ENCODE data around the gene MAG. TPM values are rescaled to one million over a fixed set of nuclear protein-coding genes. Genes with fewer than 3 reads are reported as not detected.

Gene MAG
- total and polyA plus RNA-seq, 2 of the 13 experiments (the other 11 are each of a cell fraction or from before 2014, with no cell fraction given): 0.20 to 1.3 TPM

DNA sequence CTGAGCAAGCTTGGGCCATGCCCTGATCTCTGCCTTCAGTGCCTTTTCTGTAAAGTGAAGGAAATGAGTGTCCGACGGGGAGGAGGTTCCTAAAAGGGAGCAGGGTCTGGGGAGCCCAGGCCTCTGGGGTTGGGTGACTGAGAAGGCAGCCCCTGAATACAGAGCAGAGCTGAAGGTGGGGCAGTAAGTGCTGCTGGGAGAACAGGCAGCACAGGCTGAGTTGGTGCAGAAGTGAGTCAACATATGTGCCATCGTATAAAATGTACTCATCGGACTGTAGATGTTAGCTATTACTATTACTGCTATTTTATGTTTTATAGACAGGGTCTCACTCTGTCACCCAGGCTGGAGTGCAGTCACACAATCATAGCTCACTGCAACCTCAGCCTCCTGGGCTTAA is 10.7 kb upstream of the MAG start:
- Histone ChIP-seq H4K20me1 (ENCODE audit: insufficient read depth, low read length) (no peaks in the 10 kb centered on the region), H3K9ac (ENCODE audit: insufficient read depth, low read depth, low read length) (no peak overlapping the region; the same call in 1 of the 2 replicates), H3K4me3 (replicated peaks in 1 of 3; ENCODE audit: insufficient read depth in 1 of 3, low read depth in 2 of 3, low read length in 3 of 3) (no peak overlapping the region), H3K27me3 (ENCODE audit: control insufficient read depth in 1 of 2, insufficient read depth in 2 of 2, low read length in 2 of 2) (no peaks in the 10 kb centered on the region), H3K79me2 (ENCODE audit: insufficient read depth, low read length) (no peaks in the 10 kb centered on the region), H3K27ac (ENCODE audit: extremely low read length, insufficient read depth, low read length) (peak overlapping the region; percentile 77), H3K4me1 (ENCODE audit: insufficient read depth, low read length) (peaks cover 67% of the 10 kb centered on the region), H3K36me3 (replicated peaks in 1 of 2; ENCODE audit: control insufficient read depth in 1 of 2, insufficient read depth in 2 of 2, low read length in 2 of 2) (peaks cover 2 to 3% of the 10 kb centered on the region in 2 experiments; a peak in 2 of 5 replicates), H3K9me3 (ENCODE audit: low read length) (no peaks in the 10 kb centered on the region), H3K4me2 (ENCODE audit: low read depth, low read length) (no peak overlapping the region), H2AFZ (ENCODE audit: low read length) (no peak overlapping the region)
- BruUV-seq (replicated peaks): no TSS peak
- TF ChIP-seq ZNF546 (CRISPR knock-in tag; conservative IDR thresholded peaks at IDR 0.05) (no peak), PITX1 (CRISPR knock-in tag; IDR thresholded peaks at IDR 0.05) (0 out of 2 replicates have a peak, but pooled peaks have one; percentile 2)
- ATAC-seq: peak; percentile 3; the same call in 1 of the 3 replicates
- WGBS (ENCODE audit: low lambda C conversion rate): 93% methylated on average over 4 of the region's 4 CpGs
- intact Hi-C loops (cut with micrococcal nuclease; ENCODE audit: unreplicated experiment): no loop called here
- no peak for FAIRE-seq
- DNase-seq (ENCODE audit: low spot score): no peak
- in situ Hi-C loops (cut with HindIII; ENCODE audit: extremely low pct_ligation_motif_present, low pct_unique_long_range_greater_than_20kb): no loop called here
- POLR2A ChIA-PET: interaction anchor here (0.7 to 1.7 kb wide), 4 partner anchors 10 to 233 kb away, joined by 3 to 9 read pairs (median 4); partner anchors contain the start of gene MAG
- CTCF ChIA-PET (ENCODE audit: low intra/inter-chr PET ratio, low total read pairs): no interaction called here

- H3K9ac ChIP-seq (ENCODE audit: insufficient read depth, low read depth, low read length): no peak overlapping the region
- POLR2A ChIA-PET: no interaction called here
- H3K27me3 ChIP-seq (ENCODE audit: control insufficient read depth in 1 of 2, insufficient read depth in 2 of 2, low read length in 2 of 2): peaks cover 0 to 5% of the 10 kb centered on the region in 2 experiments; a peak in 1 of 5 replicates
- H3K4me2 ChIP-seq (ENCODE audit: low read depth, low read length): peak overlapping the region; percentile 87
- in situ Hi-C loops (cut with HindIII; ENCODE audit: extremely low pct_ligation_motif_present, low pct_unique_long_range_greater_than_20kb): no loop called here
- peak overlapping the region; percentile 14 to 35 (median 18); a peak in 2 of 6 replicates for H3K4me3 ChIP-seq (replicated peaks in 1 of 3; ENCODE audit: insufficient read depth in 1 of 3, low read depth in 2 of 3, low read length in 3 of 3)
- H3K79me2 ChIP-seq (ENCODE audit: insufficient read depth, low read length): no peaks in the 10 kb centered on the region
- intact Hi-C loops (cut with micrococcal nuclease; ENCODE audit: unreplicated experiment): loop anchor here (1.0 kb wide), 1 partner anchor 31 kb away; no protein-coding TSS in a partner anchor
- no TSS peak for BruUV-seq (replicated peaks)
- no peak overlapping the region for H2AFZ ChIP-seq (ENCODE audit: low read length)
- no peak for ATAC-seq
- 71% methylated on average over 17 of the region's 17 CpGs for WGBS (ENCODE audit: low lambda C conversion rate)
- H4K20me1 ChIP-seq (ENCODE audit: insufficient read depth, low read length): no peaks in the 10 kb centered on the region
- H3K36me3 ChIP-seq (replicated peaks in 1 of 2; ENCODE audit: control insufficient read depth in 1 of 2, insufficient read depth in 2 of 2, low read length in 2 of 2): no peaks in the 10 kb centered on the region
- no peak for FAIRE-seq
- peaks cover 75% of the 10 kb centered on the region for H3K4me1 ChIP-seq (ENCODE audit: insufficient read depth, low read length)
- no peaks in the 10 kb centered on the region for H3K9me3 ChIP-seq (ENCODE audit: low read length)
- peak; percentile 33 for DNase-seq (ENCODE audit: low spot score)
- H3K27ac ChIP-seq (ENCODE audit: extremely low read length, insufficient read depth, low read length): peak overlapping the region; percentile 40
- CTCF ChIA-PET (ENCODE audit: low intra/inter-chr PET ratio, low total read pairs): no interaction called here
- TF ChIP-seq, protein P1, sequence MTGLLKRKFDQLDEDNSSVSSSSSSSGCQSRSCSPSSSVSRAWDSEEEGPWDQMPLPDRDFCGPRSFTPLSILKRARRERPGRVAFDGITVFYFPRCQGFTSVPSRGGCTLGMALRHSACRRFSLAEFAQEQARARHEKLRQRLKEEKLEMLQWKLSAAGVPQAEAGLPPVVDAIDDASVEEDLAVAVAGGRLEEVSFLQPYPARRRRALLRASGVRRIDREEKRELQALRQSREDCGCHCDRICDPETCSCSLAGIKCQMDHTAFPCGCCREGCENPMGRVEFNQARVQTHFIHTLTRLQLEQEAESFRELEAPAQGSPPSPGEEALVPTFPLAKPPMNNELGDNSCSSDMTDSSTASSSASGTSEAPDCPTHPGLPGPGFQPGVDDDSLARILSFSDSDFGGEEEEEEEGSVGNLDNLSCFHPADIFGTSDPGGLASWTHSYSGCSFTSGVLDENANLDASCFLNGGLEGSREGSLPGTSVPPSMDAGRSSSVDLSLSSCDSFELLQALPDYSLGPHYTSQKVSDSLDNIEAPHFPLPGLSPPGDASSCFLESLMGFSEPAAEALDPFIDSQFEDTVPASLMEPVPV (CRISPR knock-in tag; IDR thresholded peaks at IDR 0.05): no peak
- TF ChIP-seq MIXL1 (CRISPR knock-in tag; IDR thresholded peaks at IDR 0.05): no peak
- no peak for TF ChIP-seq ESRRA (CRISPR knock-in tag; IDR thresholded peaks at IDR 0.05; ENCODE audit: low read depth)
- TF ChIP-seq RARA (CRISPR knock-in tag; IDR thresholded peaks at IDR 0.05): 0 out of 2 replicates have a peak, but pooled peaks have one; percentile 18
- TF ChIP-seq CENPX (CRISPR knock-in tag; IDR thresholded peaks at IDR 0.05): no peak
- no peak for TF ChIP-seq KLF9 (CRISPR knock-in tag; IDR thresholded peaks at IDR 0.05; ENCODE audit: low read depth)
- TF ChIP-seq, protein P2, sequence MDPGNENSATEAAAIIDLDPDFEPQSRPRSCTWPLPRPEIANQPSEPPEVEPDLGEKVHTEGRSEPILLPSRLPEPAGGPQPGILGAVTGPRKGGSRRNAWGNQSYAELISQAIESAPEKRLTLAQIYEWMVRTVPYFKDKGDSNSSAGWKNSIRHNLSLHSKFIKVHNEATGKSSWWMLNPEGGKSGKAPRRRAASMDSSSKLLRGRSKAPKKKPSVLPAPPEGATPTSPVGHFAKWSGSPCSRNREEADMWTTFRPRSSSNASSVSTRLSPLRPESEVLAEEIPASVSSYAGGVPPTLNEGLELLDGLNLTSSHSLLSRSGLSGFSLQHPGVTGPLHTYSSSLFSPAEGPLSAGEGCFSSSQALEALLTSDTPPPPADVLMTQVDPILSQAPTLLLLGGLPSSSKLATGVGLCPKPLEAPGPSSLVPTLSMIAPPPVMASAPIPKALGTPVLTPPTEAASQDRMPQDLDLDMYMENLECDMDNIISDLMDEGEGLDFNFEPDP (CRISPR knock-in tag; conservative IDR thresholded peaks at IDR 0.05): no peak
- TF ChIP-seq ZNF430 (CRISPR knock-in tag; IDR thresholded peaks at IDR 0.05): no peak
- peak; percentile 64 for TF ChIP-seq NR2F6 (IDR thresholded peaks at IDR 0.05)
- peak; percentile 72 for TF ChIP-seq NR2F6 (CRISPR knock-in tag; IDR thresholded peaks at IDR 0.05)
- TF ChIP-seq ZBTB38 (CRISPR knock-in tag; IDR thresholded peaks at IDR 0.05): 0 out of 2 replicates have a peak, but pooled peaks have one; percentile 26
- TF ChIP-seq ZFP62 (CRISPR knock-in tag; IDR thresholded peaks at IDR 0.05): no peak
- TF ChIP-seq ZMYM3 (CRISPR knock-in tag; IDR thresholded peaks at IDR 0.05): peak; percentile 49; the same call in 1 of the 2 replicates
- TF ChIP-seq CHD4 (IDR thresholded peaks at IDR 0.05; ENCODE audit: borderline replicate concordance, low read length): peak; percentile 57; the same call in 1 of the 2 replicates
Measured at GRCh38 chr19:35284153-35285094, 7.5 kb upstream of the MAG start.
